GM12878 (cell line): ENCODE results near the gene MYO6. TPM values are rescaled to one million over a fixed set of nuclear protein-coding genes. Genes with fewer than 3 reads are reported as not detected.

Experiments
- BHLHE40 ChIP-seq, 2 experiments: fragments of 450-650 bp in 1 of 2; IDR thresholded peaks; 2 replicates each; pipeline ENCODE4 v1.6.1; 2011 to 2017; ENCODE audit warnings: low read depth in 2 of 2, borderline replicate concordance in 1 of 2, improper control_type of control experiment in 1 of 2, low read length in 1 of 2, mild to moderate bottlenecking in 1 of 2
- BMI1 ChIP-seq: fragments of 450-650 bp; IDR thresholded peaks from 2 replicates; pipeline ENCODE4 v1.6.1; 2016; ENCODE audit warnings: mild to moderate bottlenecking, moderate library complexity, borderline replicate concordance
- CBX3 ChIP-seq: fragments of 200-600 bp; sonication (generic); IDR thresholded peaks from 2 replicates; pipeline ENCODE4 v1.6.1; 2016; ENCODE audit warnings: low read depth, borderline replicate concordance
- MEF2A ChIP-seq: IDR thresholded peaks from 2 replicates; pipeline ENCODE4 v1.6.1; 2011; ENCODE audit warnings: low read depth, mild to moderate bottlenecking, low read length, moderate library complexity; ENCODE audit not compliant: insufficient read depth
- NFYB ChIP-seq: IDR thresholded peaks from 2 replicates; pipeline ENCODE4 v1.6.1; 2011; ENCODE audit warnings: low read depth, mild to moderate bottlenecking, low read length, improper control_type of control experiment, moderate library complexity; ENCODE audit not compliant: insufficient read depth
- PML ChIP-seq: IDR thresholded peaks from 2 replicates; pipeline ENCODE4 v1.6.1; 2012; ENCODE audit warnings: low read length, inconsistent platforms
- TBL1XR1 ChIP-seq: IDR thresholded peaks from 2 replicates; pipeline ENCODE4 v1.6.1; 2012; ENCODE audit warnings: low read depth, low read length, improper control_type of control experiment
- ZNF384 ChIP-seq: IDR thresholded peaks from 2 replicates; pipeline ENCODE4 v1.6.1; 2012; ENCODE audit warnings: low read depth, mild to moderate bottlenecking, low read length, improper control_type of control experiment, borderline replicate concordance
- ZNF687 ChIP-seq: fragments of 450-650 bp; IDR thresholded peaks from 2 replicates; pipeline ENCODE4 v1.6.1; 2017; ENCODE audit warnings: mild to moderate bottlenecking, moderate library complexity
- ZSCAN29 ChIP-seq: fragments of 450-650 bp; IDR thresholded peaks from 2 replicates; pipeline ENCODE4 v1.6.1; 2017; ENCODE audit warnings: mild to moderate bottlenecking, moderate library complexity
- polyA plus RNA-seq, 11 experiments: library from polyadenylated mRNA; depleted of rRNA in 4 of 11; unstranded in 6 of 11; stranded (reverse) in 5 of 11; fragments of >200 nt; fragmentation: Nextera tagmentation in 4 of 11; fragmentation: Illumina TruSeq in 1 of 11; extraction: Ambion mirVana in 4 of 11; extraction: Trizol in 1 of 11; gene quantifications; 1 replicate in 1 of 11; 2 replicates in 10 of 11; pipeline versions ENCODE4 v1.2.1 to v1.2.3, GENCODE V29; 2011 to 2016; ENCODE audit warnings: inconsistent platforms in 2 of 11, missing spikeins in 2 of 11, low read depth in 1 of 11
- total RNA-seq, 4 experiments: library from RNA; depleted of rRNA in 3 of 4; stranded (reverse); fragments of >200 nt in 3 of 4; fragmentation: Illumina TruSeq in 1 of 4; extraction: Trizol in 1 of 4; gene quantifications; 2 replicates each; pipeline versions ENCODE4 v1.2.1 to v1.2.3, GENCODE V29; 2013 to 2021
- TF ChIP-seq, protein P1 (sequence below): fragments of 450-650 bp; IDR thresholded peaks from 2 replicates; pipeline ENCODE4 v1.6.1; 2017; ENCODE audit warnings: mild to moderate bottlenecking
- TF ChIP-seq, protein P2 (sequence below): fragments of 450-650 bp; IDR thresholded peaks from 2 replicates; pipeline ENCODE4 v1.6.1; 2017; ENCODE audit warnings: mild to moderate bottlenecking, low read depth, inconsistent platforms; ENCODE audit not compliant: poor library complexity, severe bottlenecking

MYO6 gene
- total and polyA plus RNA-seq, 10 of the 15 experiments (the other 5 are each of a cell fraction or from before 2014, with no cell fraction given), result 7.9 to 30.4 (median 16.8) TPM

GRCh38 chr6:75941509-75941908 lies 192.5 kb downstream of the MYO6 start (continued):
- TF ChIP-seq, protein P1, sequence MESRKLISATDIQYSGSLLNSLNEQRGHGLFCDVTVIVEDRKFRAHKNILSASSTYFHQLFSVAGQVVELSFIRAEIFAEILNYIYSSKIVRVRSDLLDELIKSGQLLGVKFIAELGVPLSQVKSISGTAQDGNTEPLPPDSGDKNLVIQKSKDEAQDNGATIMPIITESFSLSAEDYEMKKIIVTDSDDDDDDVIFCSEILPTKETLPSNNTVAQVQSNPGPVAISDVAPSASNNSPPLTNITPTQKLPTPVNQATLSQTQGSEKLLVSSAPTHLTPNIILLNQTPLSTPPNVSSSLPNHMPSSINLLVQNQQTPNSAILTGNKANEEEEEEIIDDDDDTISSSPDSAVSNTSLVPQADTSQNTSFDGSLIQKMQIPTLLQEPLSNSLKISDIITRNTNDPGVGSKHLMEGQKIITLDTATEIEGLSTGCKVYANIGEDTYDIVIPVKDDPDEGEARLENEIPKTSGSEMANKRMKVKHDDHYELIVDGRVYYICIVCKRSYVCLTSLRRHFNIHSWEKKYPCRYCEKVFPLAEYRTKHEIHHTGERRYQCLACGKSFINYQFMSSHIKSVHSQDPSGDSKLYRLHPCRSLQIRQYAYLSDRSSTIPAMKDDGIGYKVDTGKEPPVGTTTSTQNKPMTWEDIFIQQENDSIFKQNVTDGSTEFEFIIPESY, result no peak
- TF ChIP-seq BHLHE40 (IDR thresholded peaks at IDR 0.05; ENCODE audit: borderline replicate concordance in 1 of 2, low read depth in 2 of 2, low read length in 1 of 2), result no peak
- no peak for TF ChIP-seq ZNF384
- no peak for TF ChIP-seq TBL1XR1
- TF ChIP-seq PML, result no peak
- no peak for TF ChIP-seq ZSCAN29
- no peak for TF ChIP-seq CBX3
- TF ChIP-seq BMI1, result no peak
- no peak for TF ChIP-seq MEF2A
- no peak for TF ChIP-seq ZNF687
- TF ChIP-seq NFYB, result no peak
- TF ChIP-seq, protein P2, sequence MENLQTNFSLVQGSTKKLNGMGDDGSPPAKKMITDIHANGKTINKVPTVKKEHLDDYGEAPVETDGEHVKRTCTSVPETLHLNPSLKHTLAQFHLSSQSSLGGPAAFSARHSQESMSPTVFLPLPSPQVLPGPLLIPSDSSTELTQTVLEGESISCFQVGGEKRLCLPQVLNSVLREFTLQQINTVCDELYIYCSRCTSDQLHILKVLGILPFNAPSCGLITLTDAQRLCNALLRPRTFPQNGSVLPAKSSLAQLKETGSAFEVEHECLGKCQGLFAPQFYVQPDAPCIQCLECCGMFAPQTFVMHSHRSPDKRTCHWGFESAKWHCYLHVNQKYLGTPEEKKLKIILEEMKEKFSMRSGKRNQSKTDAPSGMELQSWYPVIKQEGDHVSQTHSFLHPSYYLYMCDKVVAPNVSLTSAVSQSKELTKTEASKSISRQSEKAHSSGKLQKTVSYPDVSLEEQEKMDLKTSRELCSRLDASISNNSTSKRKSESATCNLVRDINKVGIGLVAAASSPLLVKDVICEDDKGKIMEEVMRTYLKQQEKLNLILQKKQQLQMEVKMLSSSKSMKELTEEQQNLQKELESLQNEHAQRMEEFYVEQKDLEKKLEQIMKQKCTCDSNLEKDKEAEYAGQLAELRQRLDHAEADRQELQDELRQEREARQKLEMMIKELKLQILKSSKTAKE, result no peak
